GM21390 (cell line): ENCODE data around the gene CCNY.
"Not testable (repeated sequence)": the region's sequence is repeated elsewhere in the genome, so short reads cannot be mapped to it uniquely, and the experiment has no call there.

Experiments
- ATAC-seq: cut with Tn5 transposase; IDR thresholded peaks from one replicate; pipeline ENCODE4 v1.9.1; 2021; ENCODE audit not compliant: unreplicated experiment

Gene CCNY

GRCh38 chr10:35400595-35401268 is 64.4 kb downstream of the CCNY start:
- no peak for ATAC-seq

GRCh38 chr10:35403491-35403890 is 67.2 kb downstream of the CCNY start:
- ATAC-seq, result not testable (repeated sequence)

- ATAC-seq, result not testable (repeated sequence)
Measured at GRCh38 chr10:35404077-35404476, 67.8 kb downstream of the CCNY start.

GRCh38 chr10:35406003-35406630 is 69.8 kb downstream of the CCNY start:
- not testable (repeated sequence) for ATAC-seq

GRCh38 chr10:35407696-35408095 is 71.4 kb downstream of the CCNY start:
- not testable (repeated sequence) for ATAC-seq

- peak; percentile 55 for ATAC-seq
Measured at GRCh38 chr10:35409094-35409582, 72.8 kb downstream of the CCNY start.

GRCh38 chr10:35409808-35410207 is 73.5 kb downstream of the CCNY start:
- ATAC-seq, result no peak

- ATAC-seq, result no peak
Measured at GRCh38 chr10:35412003-35412723, 75.9 kb downstream of the CCNY start.

GRCh38 chr10:35412900-35413491 is 76.7 kb downstream of the CCNY start:
- ATAC-seq, result no peak

GRCh38 chr10:35413985-35414861 is 77.9 kb downstream of the CCNY start:
- no peak for ATAC-seq

GRCh38 chr10:35415505-35415904 is 79.2 kb downstream of the CCNY start:
- no peak for ATAC-seq

GRCh38 chr10:35416619-35417312 is 80.5 kb downstream of the CCNY start:
- no peak for ATAC-seq

- ATAC-seq, result no peak
Measured at GRCh38 chr10:35417313-35417625, 81.0 kb downstream of the CCNY start.

- no peak for ATAC-seq
Measured at GRCh38 chr10:35417795-35418194, 81.5 kb downstream of the CCNY start.

GRCh38 chr10:35418580-35418979 is 82.3 kb downstream of the CCNY start:
- ATAC-seq, result not testable (repeated sequence)

- ATAC-seq, result no peak
Measured at GRCh38 chr10:35420044-35420443, 83.7 kb downstream of the CCNY start.

GRCh38 chr10:35420827-35421552 is 84.7 kb downstream of the CCNY start:
- ATAC-seq, result no peak

GRCh38 chr10:35421553-35422178 is 85.4 kb downstream of the CCNY start:
- ATAC-seq, result no peak

- ATAC-seq, result no peak
Measured at GRCh38 chr10:35422228-35422627, 85.9 kb downstream of the CCNY start.
